ENCODE measurements around the gene CENPA. TPM values are rescaled to one million over a fixed set of nuclear protein-coding genes. Genes with fewer than 3 reads are reported as not detected.

The CENPA gene
- total RNA-seq, 1 donor from 2014 or later, result 55.0 TPM

DNA sequence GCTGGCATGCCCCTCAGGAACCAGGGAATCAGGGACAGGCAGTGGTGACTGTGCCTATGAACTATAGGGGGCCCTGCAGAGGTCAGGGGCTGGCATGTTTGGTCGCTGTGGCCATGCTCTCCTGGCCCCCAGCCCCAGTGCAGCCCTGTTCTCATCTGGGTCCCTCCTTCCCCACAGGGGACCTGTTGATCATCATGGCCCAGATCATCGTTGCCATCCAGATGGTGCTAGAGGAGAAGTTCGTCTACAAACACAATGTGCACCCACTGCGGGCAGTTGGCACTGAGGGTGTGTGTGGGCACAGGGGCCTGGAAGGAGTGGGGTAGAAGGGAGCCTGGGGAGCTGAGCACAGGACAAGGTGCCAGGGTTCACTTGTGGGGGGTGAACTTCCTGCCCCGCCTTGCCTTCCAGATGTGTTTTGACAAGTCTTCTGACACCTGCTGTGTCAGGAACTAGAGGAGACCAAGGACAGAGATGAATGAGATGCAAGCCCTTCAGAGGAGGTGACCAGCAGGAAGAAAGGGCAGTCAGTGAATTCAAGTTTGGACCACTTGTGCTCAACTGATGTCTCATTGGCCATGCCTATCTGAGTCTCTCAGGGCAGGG, 9.6 kb upstream of the CENPA start:
- no peak overlapping the region for H3K4me3 Mint-ChIP-seq
- Histone ChIP-seq H2AFZ (replicated peaks) (no peak overlapping the region), H3K27me3 (no peaks in the 10 kb centered on the region), H4K20me1 (ENCODE audit: low read depth) (peaks cover 6% of the 10 kb centered on the region), H3F3A (ENCODE audit: low read depth) (no peaks in the 10 kb centered on the region), H3K79me2 (ENCODE audit: low read depth) (no peaks in the 10 kb centered on the region), H3K4me1 (no peaks in the 10 kb centered on the region), H3K36me3 (no peaks in the 10 kb centered on the region), H3K9me3 (ENCODE audit: low read depth) (no peaks in the 10 kb centered on the region), H3K9ac (no peak overlapping the region), H3K4me3 (no peak overlapping the region), H3K27ac (no peak overlapping the region), H3K4me2 (no peak overlapping the region)
- DNase-seq (ENCODE audit: low spot score), result no peak
- TF ChIP-seq EZH2 (IDR thresholded peaks at IDR 0.05) (no peak), EZH2phosphoT487 (IDR thresholded peaks at IDR 0.05) (no peak)
- TF ChIP-seq, protein P1, sequence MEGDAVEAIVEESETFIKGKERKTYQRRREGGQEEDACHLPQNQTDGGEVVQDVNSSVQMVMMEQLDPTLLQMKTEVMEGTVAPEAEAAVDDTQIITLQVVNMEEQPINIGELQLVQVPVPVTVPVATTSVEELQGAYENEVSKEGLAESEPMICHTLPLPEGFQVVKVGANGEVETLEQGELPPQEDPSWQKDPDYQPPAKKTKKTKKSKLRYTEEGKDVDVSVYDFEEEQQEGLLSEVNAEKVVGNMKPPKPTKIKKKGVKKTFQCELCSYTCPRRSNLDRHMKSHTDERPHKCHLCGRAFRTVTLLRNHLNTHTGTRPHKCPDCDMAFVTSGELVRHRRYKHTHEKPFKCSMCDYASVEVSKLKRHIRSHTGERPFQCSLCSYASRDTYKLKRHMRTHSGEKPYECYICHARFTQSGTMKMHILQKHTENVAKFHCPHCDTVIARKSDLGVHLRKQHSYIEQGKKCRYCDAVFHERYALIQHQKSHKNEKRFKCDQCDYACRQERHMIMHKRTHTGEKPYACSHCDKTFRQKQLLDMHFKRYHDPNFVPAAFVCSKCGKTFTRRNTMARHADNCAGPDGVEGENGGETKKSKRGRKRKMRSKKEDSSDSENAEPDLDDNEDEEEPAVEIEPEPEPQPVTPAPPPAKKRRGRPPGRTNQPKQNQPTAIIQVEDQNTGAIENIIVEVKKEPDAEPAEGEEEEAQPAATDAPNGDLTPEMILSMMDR (IDR thresholded peaks at IDR 0.05), result no peak
- peaks cover 21% of the 10 kb centered on the region for H3K36me3 Mint-ChIP-seq
- H3K27ac Mint-ChIP-seq, result peak overlapping the region; percentile 85
- no peaks in the 10 kb centered on the region for H3K4me1 Mint-ChIP-seq
- no peaks in the 10 kb centered on the region for H3K9me3 Mint-ChIP-seq
- peaks cover 9% of the 10 kb centered on the region for H3K27me3 Mint-ChIP-seq (ENCODE audit: insufficient read depth, low read depth)

DNA sequence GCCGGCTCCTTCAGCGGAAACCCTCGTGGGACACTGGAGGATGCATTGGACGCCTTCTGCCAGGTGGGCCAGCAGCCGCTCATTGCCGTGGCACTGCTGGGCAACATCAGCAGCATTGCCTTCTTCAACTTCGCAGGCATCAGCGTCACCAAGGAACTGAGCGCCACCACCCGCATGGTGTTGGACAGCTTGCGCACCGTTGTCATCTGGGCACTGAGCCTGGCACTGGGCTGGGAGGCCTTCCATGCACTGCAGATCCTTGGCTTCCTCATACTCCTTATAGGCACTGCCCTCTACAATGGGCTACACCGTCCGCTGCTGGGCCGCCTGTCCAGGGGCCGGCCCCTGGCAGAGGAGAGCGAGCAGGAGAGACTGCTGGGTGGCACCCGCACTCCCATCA, 7.8 kb upstream of the CENPA start:
- Histone ChIP-seq H3K79me2 (ENCODE audit: low read depth) (no peaks in the 10 kb centered on the region), H3K27me3 (no peaks in the 10 kb centered on the region), H4K20me1 (ENCODE audit: low read depth) (no peaks in the 10 kb centered on the region), H3K27ac (no peak overlapping the region), H3K4me3 (no peak overlapping the region), H3K4me1 (no peaks in the 10 kb centered on the region), H2AFZ (replicated peaks) (no peak overlapping the region), H3K9ac (no peak overlapping the region), H3K9me3 (ENCODE audit: low read depth) (no peaks in the 10 kb centered on the region), H3F3A (ENCODE audit: low read depth) (no peaks in the 10 kb centered on the region), H3K36me3 (no peaks in the 10 kb centered on the region), H3K4me2 (no peak overlapping the region)
- no peaks in the 10 kb centered on the region for H3K9me3 Mint-ChIP-seq
- H3K36me3 Mint-ChIP-seq, result peaks cover 24% of the 10 kb centered on the region
- no peaks in the 10 kb centered on the region for H3K4me1 Mint-ChIP-seq
- H3K27ac Mint-ChIP-seq, result no peak overlapping the region
- no peak for TF ChIP-seq EZH2phosphoT487 (IDR thresholded peaks at IDR 0.05)
- TF ChIP-seq, protein P1 (IDR thresholded peaks at IDR 0.05), result no peak
- TF ChIP-seq EZH2 (IDR thresholded peaks at IDR 0.05), result no peak
- H3K27me3 Mint-ChIP-seq (ENCODE audit: insufficient read depth, low read depth), result peaks cover 12% of the 10 kb centered on the region
- DNase-seq (ENCODE audit: low spot score), result no peak
- no peak overlapping the region for H3K4me3 Mint-ChIP-seq

DNA sequence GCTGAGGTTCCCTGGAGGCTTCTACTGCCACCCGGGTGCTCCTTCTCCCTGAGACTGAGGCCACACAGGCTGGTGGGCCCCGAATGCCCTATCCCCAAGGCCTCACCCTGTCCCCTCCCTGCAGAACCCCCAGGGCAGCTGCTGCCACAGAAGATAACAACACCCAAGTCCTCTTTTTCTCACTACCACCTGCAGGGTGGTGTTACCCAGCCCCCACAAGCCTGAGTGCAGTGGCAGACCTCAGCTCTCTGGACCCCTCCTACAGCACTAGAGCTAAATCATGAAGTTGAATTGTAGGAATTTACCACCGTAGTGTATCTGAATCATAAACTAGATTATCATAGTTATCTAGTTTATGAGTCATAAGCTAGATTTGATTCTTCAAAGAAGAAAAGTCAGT, 7.3 kb upstream of the CENPA start:
- Mint-ChIP-seq H3K27me3 (ENCODE audit: insufficient read depth, low read depth) (peaks cover 12% of the 10 kb centered on the region), H3K36me3 (peaks cover 24% of the 10 kb centered on the region), H3K4me3 (no peak overlapping the region), H3K4me1 (no peaks in the 10 kb centered on the region), H3K27ac (peak overlapping the region; percentile 79), H3K9me3 (no peaks in the 10 kb centered on the region)
- no peaks in the 10 kb centered on the region for H3K36me3 ChIP-seq
- no peak overlapping the region for H2AFZ ChIP-seq (replicated peaks)
- no peak overlapping the region for H3K4me3 ChIP-seq
- DNase-seq (ENCODE audit: low spot score), result no peak
- H3F3A ChIP-seq (ENCODE audit: low read depth), result no peaks in the 10 kb centered on the region
- H3K9me3 ChIP-seq (ENCODE audit: low read depth), result no peaks in the 10 kb centered on the region
- H3K79me2 ChIP-seq (ENCODE audit: low read depth), result no peaks in the 10 kb centered on the region
- H3K27ac ChIP-seq, result no peak overlapping the region
- H4K20me1 ChIP-seq (ENCODE audit: low read depth), result no peaks in the 10 kb centered on the region
- H3K4me1 ChIP-seq, result no peaks in the 10 kb centered on the region
- H3K4me2 ChIP-seq, result no peak overlapping the region
- H3K9ac ChIP-seq, result no peak overlapping the region
- TF ChIP-seq EZH2phosphoT487 (IDR thresholded peaks at IDR 0.05), result no peak
- TF ChIP-seq, protein P1 (IDR thresholded peaks at IDR 0.05), result no peak
- no peak for TF ChIP-seq EZH2 (IDR thresholded peaks at IDR 0.05)
- H3K27me3 ChIP-seq, result no peaks in the 10 kb centered on the region

Data from neural progenitor cell (in vitro differentiated cells).